NOMO-1 treated with dmso at 0.1 percent for 144 hours (cell line): ENCODE data around the gene PLSCR3.
"Not testable (repeated sequence)": the region's sequence is repeated elsewhere in the genome, so short reads cannot be mapped to it uniquely, and the experiment has no call there.

ENCODE experiments used
- DNase-seq: peaks from one replicate; lab custom pipeline; 2025; ENCODE audit not compliant: unreplicated experiment; lab: John Stamatoyannopoulos, UW

Gene PLSCR3

GRCh38 chr17:7382901-7383300, 11.4 kb downstream of the PLSCR3 start:
- no peak for DNase-seq

- DNase-seq: no peak
Observed at GRCh38 chr17:7380855-7381683, 13.3 kb downstream of the PLSCR3 start, which contains the start of gene TNK1. TNK1 (plus strand) TSS chr17:7381089; CDS start chr17:7382927, 1,838 bp downstream.

DNA sequence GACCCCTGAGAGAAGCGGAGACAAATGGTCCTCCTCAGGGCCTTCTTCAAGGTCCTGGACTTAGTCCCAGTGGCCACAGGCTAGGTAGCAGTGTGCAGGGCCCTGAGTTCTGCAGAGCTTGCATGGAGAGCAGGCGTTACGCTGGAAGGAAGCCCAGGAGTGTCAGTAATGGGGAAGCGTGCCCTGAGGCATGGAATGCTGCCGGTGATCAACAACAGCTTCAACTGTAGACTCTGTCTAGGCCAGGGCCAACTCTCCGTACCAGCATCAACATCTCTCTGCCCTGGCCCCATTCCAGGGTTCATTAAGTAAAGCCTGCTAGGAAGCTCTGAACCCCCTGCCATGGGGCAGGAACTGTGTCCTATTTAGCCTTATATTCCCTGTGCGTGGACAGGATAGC, 14.0 kb downstream of the PLSCR3 start:
- DNase-seq: no peak

- DNase-seq: no peak
Observed at GRCh38 chr17:7379134-7379533, 15.2 kb downstream of the PLSCR3 start.

DNA sequence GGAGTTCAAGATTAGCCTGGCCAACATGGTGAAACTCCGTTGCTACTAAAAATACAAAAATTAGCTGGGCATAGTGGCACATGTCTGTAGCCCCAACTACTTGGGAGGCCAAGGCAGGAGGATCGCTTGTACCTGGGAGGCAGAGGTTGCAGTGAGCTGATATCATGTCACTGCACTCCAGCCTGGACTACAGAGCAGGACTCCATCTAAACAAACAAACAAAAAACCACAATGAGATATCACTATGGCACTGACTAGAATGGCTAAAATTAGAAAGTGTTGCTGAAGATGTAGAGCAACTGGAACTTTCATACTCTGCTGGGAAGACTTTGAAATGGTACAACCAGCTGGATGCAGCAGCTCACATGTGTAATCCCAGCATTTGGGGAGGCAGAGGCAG, 20.0 kb downstream of the PLSCR3 start:
- DNase-seq: no peak

GRCh38 chr17:7370853-7371252, 23.5 kb downstream of the PLSCR3 start:
- DNase-seq: no peak

DNA sequence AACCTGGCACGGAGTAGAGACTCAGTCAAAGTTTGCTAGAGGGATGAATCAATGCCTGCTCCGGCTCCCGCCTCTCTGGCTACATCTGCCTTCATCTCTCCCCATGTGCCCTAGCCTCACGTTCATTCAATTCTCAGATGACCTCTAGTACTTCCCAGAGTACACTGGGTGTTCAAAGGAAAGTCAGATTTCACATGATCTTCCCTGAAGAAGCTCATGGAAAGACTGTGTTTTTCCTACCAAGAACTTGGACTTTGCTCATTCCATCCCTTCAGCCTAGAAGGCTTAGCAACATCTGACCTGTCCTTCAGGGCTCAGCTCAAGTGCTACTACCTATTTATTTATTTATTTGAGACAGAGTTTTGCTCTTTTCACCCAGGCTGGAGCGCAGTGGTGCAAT, 24.5 kb downstream of the PLSCR3 start:
- no peak for DNase-seq

DNA sequence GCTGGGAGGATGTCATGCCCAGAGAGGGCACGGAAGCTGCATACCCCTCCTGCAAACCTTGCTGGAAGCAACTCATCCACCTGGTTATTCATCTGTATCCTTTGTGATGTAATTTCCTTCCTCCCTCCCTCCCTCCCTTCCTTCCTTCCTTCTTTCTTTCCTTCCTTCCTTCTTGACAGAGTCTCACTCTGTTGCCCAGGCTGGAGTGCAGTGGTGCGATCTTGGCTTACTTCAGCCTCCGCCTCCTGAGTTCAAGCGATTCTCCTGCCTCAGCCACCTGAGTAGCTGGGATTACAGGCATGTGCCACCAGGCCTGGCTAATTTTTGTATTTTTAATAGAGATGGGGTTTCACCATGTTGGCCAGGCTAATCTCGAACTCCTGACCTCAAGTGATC, 25.7 kb downstream of the PLSCR3 start:
- not testable (repeated sequence) for DNase-seq

- DNase-seq: no peak
Observed at GRCh38 chr17:7367918-7368598, 26.3 kb downstream of the PLSCR3 start.

- no peak for DNase-seq
Observed at GRCh38 chr17:7367083-7367482, 27.2 kb downstream of the PLSCR3 start.

DNA sequence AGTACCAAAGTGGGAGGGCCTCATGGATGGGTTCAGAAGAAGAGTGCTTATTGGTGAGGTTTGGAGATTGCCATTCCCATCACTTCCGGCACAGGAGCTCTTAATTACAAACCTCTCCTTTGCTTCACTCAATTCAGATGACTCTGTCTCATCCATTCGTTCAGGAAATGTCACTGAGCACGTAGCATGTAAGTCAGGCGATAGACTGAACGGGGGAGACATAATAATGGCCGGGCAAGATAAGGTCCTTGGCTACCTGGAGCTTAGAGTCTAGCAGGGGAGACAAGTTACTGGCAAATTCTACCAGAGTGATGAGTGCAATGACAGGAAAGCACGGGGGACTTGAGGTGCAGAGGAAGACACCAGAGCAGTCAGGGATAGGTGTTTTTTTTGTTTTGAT, 28.4 kb downstream of the PLSCR3 start:
- not testable (repeated sequence) for DNase-seq

GRCh38 chr17:7363311-7363710, 31.0 kb downstream of the PLSCR3 start:
- DNase-seq: no peak

- DNase-seq: no peak
Observed at GRCh38 chr17:7361906-7362305, 32.4 kb downstream of the PLSCR3 start.

GRCh38 chr17:7357381-7357780, 36.9 kb downstream of the PLSCR3 start:
- no peak for DNase-seq

DNA sequence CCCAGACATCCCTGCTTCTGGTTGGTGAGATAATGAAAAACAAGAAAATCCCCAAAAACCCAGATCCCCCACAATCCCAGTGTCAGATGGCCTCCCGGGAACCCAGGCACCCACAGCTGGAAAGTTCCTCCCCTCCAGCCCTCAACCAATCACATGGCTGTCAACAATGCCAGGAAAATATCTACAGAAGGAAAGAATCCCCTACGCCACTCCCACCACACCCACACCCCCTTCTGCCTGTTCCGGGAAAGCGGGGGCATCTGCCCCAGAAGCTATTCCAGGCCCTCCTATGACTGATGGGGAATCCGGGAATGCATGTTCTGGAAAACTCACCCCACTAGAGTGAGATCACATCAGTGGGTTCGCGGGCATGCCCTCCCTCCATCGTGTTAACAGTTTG, 37.6 kb downstream of the PLSCR3 start:
- DNase-seq: no peak

DNA sequence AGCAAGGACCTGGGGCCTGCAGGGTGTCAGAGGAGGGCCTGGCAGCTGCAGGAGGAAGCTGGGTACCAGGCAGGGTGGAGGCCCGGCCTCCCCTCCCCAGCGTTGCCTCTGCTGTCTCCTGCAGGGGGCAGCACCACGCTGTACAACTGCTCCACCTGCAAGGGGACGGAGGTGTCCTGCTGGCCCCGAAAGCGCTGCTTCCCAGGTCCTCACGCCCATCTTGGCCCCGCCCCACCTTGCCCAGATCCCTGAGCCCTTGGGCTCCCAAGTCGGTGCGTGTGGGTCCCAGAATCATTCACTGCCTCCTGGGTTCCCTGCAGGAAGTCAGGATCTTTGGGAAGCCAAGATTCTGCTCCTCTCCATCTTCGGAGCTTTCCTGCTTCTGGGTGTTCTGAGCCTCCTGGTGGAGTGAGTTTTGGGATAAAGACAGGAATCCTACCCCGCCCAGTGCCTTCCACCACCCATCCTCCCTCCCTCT, 38.2 kb downstream of the PLSCR3 start:
- DNase-seq: peak; percentile 38

- DNase-seq: no peak
Observed at GRCh38 chr17:7355573-7355972, 38.8 kb downstream of the PLSCR3 start.

GRCh38 chr17:7355053-7355452, 39.3 kb downstream of the PLSCR3 start, which contains the start of gene TMEM95:
TMEM95 (plus strand) TSS chr17:7355156; CDS start chr17:7355205, 49 bp downstream.
- no peak for DNase-seq

DNA sequence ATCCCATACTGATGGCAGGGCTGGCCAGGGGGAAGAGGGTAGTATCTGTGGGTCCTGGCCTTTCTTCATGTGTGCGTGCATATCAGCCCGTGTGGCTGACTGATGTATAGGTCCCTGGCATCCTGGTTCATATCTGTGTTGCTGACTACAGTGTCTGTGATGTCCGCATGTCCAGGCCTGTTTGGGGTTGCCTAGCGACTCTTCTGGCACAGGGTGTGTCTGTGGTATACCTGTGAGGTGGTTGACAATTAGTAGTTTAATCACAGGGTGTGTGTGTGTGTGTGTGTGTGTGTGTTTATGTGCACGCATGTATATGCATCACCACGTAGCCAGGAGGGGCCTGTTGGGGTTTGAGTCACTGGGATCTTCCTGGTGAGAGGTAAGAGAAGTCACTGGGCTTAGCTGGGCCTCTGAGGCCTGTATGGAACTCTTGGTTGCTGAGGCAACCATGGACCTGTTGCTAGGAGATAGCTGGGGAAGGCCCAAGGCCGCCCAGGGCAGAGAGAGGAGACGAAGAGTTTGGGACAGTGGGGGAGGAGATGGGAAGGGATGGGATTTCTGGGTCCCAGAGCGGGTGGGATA, 40.0 kb downstream of the PLSCR3 start:
- DNase-seq: no peak

DNA sequence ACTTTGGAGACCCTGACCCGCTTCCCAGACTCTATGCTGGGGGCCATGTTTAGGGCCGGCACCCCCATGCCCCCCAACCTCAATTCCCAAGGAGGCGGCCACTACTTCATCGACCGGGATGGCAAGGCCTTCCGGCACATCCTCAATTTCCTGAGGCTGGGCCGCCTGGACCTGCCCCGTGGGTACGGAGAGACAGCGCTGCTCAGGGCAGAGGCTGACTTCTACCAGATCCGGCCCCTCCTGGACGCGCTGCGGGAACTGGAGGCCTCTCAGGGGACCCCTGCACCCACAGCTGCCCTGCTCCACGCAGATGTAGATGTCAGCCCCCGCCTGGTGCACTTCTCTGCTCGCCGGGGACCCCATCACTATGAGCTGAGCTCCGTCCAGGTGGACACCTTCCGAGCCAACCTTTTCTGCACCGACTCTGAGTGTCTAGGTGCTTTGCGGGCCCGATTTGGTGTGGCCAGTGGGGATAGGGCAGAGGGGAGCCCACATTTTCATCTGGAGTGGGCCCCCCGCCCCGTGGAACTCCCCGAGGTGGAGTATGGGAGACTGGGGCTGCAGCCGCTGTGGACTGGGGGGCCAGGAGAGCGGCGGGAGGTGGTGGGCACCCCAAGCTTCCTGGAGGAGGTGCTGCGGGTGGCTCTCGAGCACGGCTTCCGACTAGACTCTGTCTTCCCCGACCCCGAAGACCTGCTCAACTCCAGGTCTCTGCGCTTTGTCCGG, 41.3 kb downstream of the PLSCR3 start:
- DNase-seq: no peak

DNA sequence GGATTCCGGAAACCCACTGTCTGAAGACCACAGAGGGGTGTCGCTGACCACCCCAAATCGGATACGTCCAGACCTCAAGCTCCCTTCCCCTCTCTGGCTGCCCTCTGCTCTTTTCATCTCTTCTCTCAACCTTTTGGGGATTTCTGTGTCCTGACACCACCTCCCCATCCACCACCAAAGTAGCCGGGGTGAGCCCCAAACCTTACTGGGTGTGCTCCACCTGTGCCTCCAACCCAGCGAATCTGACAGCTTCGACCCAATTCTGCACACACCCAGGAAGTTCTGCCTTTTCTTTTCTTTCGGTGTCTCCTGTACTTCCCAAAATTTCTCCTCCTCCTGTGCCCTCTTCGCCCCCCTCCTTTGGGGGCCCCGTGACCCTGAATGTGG, 41.8 kb downstream of the PLSCR3 start:
- DNase-seq: no peak
